ENCODE results near the gene HMCN2.

- TF ChIP-seq CTCF (conservative IDR thresholded peaks at IDR 0.05) (no peak), ZFX (IDR thresholded peaks at IDR 0.05) (no peak)
Measured at GRCh38 chr9:130299785-130300615, 34.4 kb downstream of the HMCN2 start.
